Measurements from ENCODE around the gene RAB1B. TPM values are rescaled to one million over a fixed set of nuclear protein-coding genes. Genes with fewer than 3 reads are reported as not detected.

RAB1B gene
- total and polyA plus RNA-seq, 4 donors = 40.4 to 83.0 (median 51.3) TPM

DNA sequence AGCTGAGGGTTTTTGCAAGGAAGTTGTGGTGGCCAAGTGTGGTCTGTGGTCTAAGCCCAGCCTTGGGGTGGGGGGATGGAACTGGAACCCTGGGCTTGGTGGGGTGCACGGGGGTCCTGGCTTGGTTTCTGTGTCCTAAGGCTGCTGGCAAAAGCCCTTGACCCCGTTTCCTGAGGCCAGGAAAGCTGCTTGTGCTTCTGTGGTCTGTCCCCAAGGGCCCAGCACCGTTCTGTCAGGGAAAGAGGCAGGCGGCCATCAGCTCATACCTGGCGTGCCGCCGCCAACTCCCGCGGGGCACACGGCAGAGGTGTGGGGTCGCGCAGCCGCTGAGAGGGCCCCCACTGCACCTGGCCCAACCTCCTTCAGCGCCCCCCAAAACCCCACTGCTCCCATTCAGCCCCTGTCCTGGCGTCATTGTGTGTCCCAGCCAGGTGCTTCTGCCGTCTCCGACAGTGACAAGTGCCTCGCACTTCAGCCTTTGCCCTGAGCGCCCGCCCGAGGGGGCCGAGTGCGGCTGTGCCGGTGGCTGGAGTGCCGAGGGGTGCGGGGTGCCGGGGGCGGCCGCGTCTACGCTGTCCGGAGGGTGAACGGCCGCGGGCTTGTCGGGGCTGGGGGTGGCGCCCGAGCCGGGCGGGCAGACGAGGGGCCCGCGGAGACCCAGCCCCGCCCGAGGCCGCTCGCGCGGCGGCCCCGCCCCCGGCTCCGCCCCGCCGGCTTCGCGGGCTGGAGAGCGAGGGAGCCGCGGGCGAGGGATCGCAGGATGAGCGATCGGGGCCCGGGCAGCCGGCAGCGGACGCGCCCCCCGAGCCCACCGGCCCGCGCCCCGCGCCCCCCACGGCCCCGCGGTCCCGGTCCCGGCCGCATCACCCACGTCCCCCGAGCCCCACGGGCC is 9.3 kb downstream of the RAB1B start, which contains the start of gene CNIH2:
TSS of gene CNIH2 (plus strand) at position 705 of the 892 bp plus-strand sequence. CDS start 282 bp downstream, outside the sequence.
- no peak within 1 kb of the TSS for H3K9ac ChIP-seq (ENCODE audit: low read depth in 1 of 2, low read length in 2 of 2)
- WGBS = 4% methylated on average over 84 of the region's 84 CpGs
- H3K4me3 ChIP-seq (ENCODE audit: low read depth in 1 of 3, low read length in 3 of 3) = peak within 1 kb of the TSS in 1 of 3 donors; percentile 55

DNA sequence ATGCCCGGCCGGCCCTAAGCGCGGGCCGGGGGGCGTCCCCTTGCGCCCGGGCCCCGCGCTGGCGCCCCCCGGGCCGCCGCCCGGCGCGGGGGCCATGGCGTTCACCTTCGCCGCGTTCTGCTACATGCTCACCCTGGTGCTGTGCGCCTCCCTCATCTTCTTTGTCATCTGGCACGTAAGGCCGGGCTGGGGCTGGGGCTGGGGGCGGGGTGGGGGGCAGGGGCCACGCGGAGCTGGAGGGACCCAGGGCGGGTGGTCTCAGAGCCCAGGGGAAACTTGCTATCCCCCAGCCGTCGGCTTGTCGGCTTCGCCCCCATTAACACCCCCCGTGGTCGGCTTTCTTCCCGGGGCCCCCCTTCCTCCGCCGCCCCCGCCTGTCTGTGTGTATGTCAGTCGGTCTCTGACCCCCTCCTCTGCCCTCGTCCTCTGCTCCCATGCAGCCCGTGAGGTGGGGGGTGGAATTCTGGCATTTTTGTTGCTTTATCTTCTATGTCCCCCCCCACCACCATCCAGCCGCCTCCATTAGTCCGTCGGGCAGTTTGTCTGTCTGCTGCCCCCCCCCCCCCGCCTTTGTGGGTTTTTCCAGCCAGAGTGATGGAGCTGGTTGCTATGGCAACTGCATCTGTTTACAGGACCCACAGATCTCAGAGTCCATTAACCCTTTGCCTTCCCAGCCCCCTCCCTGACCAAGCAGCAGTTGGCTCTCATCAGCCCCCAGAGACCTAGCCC is 10.1 kb downstream of the RAB1B start:
- 6% methylated on average over 45 of the region's 45 CpGs for WGBS
- Histone ChIP-seq H3K9me3 (ENCODE audit: control insufficient read depth in 4 of 4, low read length in 3 of 4) (no peaks in the 10 kb centered on the region), H3K27me3 (ENCODE audit: control insufficient read depth in 4 of 4, insufficient read depth in 4 of 4, low read length in 3 of 4) (no peaks in the 10 kb centered on the region), H3K4me3 (ENCODE audit: low read depth in 1 of 3, low read length in 3 of 3) (peak overlapping the region in 1 of 3 donors; percentile 55), H3K9ac (ENCODE audit: low read depth in 1 of 2, low read length in 2 of 2) (no peak overlapping the region), H3K36me3 (ENCODE audit: control insufficient read depth in 4 of 4, insufficient read depth in 3 of 4, low read depth in 1 of 4, low read length in 3 of 4) (peaks cover 8 to 28% (median 14%) of the 10 kb centered on the region in 4 donors), H3K4me1 (ENCODE audit: control insufficient read depth in 4 of 4, insufficient read depth in 4 of 4, low read length in 3 of 4) (peaks cover 2 to 11% (median 6%) of the 10 kb centered on the region in 4 donors), H3K27ac (ENCODE audit: low read depth in 1 of 2, low read length in 2 of 2) (no peak overlapping the region)
- DNase-seq (ENCODE audit: low spot score) = no peak
- TF ChIP-seq HNF4A (conservative IDR thresholded peaks at IDR 0.05) (no peak), GABPA (IDR thresholded peaks at IDR 0.05 in 1 of 2, conservative IDR thresholded peaks at IDR 0.05 in 1 of 2) (no peak), FOXA1 (IDR thresholded peaks at IDR 0.05) (no peak), YY1 (IDR thresholded peaks at IDR 0.05) (no peak), RXRA (IDR thresholded peaks at IDR 0.05) (no peak), FOXA2 (IDR thresholded peaks at IDR 0.05) (no peak), EGR1 (IDR thresholded peaks at IDR 0.05; ENCODE audit: low read depth in 2 of 2) (no peak), SP1 (IDR thresholded peaks at IDR 0.05) (no peak), JUND (IDR thresholded peaks at IDR 0.05) (no peak)
- TF ChIP-seq, protein P1, sequence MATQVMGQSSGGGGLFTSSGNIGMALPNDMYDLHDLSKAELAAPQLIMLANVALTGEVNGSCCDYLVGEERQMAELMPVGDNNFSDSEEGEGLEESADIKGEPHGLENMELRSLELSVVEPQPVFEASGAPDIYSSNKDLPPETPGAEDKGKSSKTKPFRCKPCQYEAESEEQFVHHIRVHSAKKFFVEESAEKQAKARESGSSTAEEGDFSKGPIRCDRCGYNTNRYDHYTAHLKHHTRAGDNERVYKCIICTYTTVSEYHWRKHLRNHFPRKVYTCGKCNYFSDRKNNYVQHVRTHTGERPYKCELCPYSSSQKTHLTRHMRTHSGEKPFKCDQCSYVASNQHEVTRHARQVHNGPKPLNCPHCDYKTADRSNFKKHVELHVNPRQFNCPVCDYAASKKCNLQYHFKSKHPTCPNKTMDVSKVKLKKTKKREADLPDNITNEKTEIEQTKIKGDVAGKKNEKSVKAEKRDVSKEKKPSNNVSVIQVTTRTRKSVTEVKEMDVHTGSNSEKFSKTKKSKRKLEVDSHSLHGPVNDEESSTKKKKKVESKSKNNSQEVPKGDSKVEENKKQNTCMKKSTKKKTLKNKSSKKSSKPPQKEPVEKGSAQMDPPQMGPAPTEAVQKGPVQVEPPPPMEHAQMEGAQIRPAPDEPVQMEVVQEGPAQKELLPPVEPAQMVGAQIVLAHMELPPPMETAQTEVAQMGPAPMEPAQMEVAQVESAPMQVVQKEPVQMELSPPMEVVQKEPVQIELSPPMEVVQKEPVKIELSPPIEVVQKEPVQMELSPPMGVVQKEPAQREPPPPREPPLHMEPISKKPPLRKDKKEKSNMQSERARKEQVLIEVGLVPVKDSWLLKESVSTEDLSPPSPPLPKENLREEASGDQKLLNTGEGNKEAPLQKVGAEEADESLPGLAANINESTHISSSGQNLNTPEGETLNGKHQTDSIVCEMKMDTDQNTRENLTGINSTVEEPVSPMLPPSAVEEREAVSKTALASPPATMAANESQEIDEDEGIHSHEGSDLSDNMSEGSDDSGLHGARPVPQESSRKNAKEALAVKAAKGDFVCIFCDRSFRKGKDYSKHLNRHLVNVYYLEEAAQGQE (IDR thresholded peaks at IDR 0.05) = no peak
- TF ChIP-seq, protein P2, sequence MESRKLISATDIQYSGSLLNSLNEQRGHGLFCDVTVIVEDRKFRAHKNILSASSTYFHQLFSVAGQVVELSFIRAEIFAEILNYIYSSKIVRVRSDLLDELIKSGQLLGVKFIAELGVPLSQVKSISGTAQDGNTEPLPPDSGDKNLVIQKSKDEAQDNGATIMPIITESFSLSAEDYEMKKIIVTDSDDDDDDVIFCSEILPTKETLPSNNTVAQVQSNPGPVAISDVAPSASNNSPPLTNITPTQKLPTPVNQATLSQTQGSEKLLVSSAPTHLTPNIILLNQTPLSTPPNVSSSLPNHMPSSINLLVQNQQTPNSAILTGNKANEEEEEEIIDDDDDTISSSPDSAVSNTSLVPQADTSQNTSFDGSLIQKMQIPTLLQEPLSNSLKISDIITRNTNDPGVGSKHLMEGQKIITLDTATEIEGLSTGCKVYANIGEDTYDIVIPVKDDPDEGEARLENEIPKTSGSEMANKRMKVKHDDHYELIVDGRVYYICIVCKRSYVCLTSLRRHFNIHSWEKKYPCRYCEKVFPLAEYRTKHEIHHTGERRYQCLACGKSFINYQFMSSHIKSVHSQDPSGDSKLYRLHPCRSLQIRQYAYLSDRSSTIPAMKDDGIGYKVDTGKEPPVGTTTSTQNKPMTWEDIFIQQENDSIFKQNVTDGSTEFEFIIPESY (IDR thresholded peaks at IDR 0.05) = no peak
- TF ChIP-seq, protein P3, sequence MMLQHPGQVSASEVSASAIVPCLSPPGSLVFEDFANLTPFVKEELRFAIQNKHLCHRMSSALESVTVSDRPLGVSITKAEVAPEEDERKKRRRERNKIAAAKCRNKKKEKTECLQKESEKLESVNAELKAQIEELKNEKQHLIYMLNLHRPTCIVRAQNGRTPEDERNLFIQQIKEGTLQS (IDR thresholded peaks at IDR 0.05) = no peak
- TF ChIP-seq, protein P4, sequence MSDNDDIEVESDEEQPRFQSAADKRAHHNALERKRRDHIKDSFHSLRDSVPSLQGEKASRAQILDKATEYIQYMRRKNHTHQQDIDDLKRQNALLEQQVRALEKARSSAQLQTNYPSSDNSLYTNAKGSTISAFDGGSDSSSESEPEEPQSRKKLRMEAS (IDR thresholded peaks at IDR 0.05) = no peak
- TF ChIP-seq, protein P5, sequence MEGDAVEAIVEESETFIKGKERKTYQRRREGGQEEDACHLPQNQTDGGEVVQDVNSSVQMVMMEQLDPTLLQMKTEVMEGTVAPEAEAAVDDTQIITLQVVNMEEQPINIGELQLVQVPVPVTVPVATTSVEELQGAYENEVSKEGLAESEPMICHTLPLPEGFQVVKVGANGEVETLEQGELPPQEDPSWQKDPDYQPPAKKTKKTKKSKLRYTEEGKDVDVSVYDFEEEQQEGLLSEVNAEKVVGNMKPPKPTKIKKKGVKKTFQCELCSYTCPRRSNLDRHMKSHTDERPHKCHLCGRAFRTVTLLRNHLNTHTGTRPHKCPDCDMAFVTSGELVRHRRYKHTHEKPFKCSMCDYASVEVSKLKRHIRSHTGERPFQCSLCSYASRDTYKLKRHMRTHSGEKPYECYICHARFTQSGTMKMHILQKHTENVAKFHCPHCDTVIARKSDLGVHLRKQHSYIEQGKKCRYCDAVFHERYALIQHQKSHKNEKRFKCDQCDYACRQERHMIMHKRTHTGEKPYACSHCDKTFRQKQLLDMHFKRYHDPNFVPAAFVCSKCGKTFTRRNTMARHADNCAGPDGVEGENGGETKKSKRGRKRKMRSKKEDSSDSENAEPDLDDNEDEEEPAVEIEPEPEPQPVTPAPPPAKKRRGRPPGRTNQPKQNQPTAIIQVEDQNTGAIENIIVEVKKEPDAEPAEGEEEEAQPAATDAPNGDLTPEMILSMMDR (IDR thresholded peaks at IDR 0.05; ENCODE audit: low read depth, low read length, missing input control) = no peak

More for the DNA sequence above, 9.3 kb downstream of the RAB1B start, which contains the start of gene CNIH2:
- Histone ChIP-seq H3K36me3 (ENCODE audit: control insufficient read depth in 4 of 4, insufficient read depth in 3 of 4, low read depth in 1 of 4, low read length in 3 of 4) (peaks cover 9 to 36% (median 22%) of the 10 kb centered on the region in 4 donors), H3K9me3 (ENCODE audit: control insufficient read depth in 4 of 4, low read length in 3 of 4) (no peaks in the 10 kb centered on the region), H3K27ac (ENCODE audit: low read depth in 1 of 2, low read length in 2 of 2) (peak within 1 kb of the TSS in 1 of 2 donors; percentile 8), H3K4me1 (ENCODE audit: control insufficient read depth in 4 of 4, insufficient read depth in 4 of 4, low read length in 3 of 4) (peaks cover 2 to 9% (median 6%) of the 10 kb centered on the region in 4 donors), H3K27me3 (ENCODE audit: control insufficient read depth in 4 of 4, insufficient read depth in 4 of 4, low read length in 3 of 4) (no peaks in the 10 kb centered on the region)
- DNase-seq (ENCODE audit: low spot score) = peak; percentile 57
- TF ChIP-seq YY1 (IDR thresholded peaks at IDR 0.05) = peak; percentile 44
- TF ChIP-seq, protein P1 (IDR thresholded peaks at IDR 0.05) = no peak
- TF ChIP-seq HNF4A (conservative IDR thresholded peaks at IDR 0.05) = peak; percentile 43 to 65
